DMS153 (cell line): ENCODE data around the gene TWSG1.
"Not testable (repeated sequence)": the region's sequence is repeated elsewhere in the genome, so short reads cannot be mapped to it uniquely, and the experiment has no call there.

Experiments
- DNase-seq: peaks from one replicate; lab custom pipeline; 2025; lab: John Stamatoyannopoulos, UW

TWSG1 gene

DNA sequence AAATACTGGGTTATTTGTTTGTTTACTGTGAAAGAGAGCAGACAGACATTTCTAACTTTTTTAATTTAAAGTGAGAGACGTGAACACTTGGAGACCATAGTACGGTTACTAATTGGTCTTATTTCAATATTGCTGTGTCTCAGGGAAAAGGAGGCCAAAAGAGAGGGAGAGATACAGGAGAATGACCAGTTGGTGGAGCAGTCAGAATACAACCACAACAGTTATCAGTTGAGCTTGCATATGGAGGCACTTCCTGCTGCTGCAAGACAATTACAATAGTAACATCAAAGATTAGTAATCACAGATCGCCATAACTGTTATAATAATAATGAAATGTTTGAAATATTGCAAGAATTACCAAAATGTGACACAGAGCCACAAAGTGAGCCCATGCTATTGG, 58.2 kb downstream of the TWSG1 start:
- DNase-seq = no peak

GRCh38 chr18:9394046-9394445, 59.5 kb downstream of the TWSG1 start:
- no peak for DNase-seq

DNA sequence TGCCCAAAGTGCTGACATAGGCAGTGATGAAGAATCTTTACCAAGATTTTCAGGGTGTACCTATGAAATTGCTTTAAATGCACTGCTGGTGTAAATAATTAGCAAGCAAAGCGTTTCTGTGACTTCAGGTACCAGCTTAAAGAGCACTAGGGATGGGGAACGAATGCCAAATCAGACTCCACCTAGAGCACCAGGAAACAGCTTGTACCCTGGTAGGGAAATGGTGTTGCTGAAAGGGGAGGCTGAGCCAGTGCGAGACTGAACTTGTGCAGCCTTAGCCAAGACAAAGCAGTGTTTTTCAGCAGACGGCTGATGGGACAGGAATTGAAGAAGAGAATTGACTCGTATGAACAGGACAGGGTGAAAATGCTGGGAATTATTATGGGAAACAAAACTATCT, 65.6 kb downstream of the TWSG1 start:
- no peak for DNase-seq

DNA sequence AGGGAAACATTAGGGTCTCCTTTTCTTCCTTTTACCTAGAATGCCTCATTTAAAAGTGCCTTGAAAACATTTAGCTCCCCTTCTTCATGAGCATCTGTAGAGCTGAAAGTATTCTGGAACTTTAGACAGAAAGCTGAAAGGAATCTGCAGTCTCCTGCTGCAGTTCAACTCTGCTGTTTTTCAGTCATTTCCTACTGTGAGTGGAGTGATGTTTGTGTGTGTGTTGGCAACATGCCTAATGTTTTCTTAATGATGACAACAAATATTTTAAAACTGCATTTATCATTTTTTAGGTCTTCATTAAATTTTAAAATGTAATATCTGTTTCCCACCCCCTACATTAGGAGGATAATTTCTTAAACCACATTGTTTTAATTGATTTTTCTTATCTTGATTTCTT, 66.6 kb downstream of the TWSG1 start:
- no peak for DNase-seq

GRCh38 chr18:9402358-9403007, 67.9 kb downstream of the TWSG1 start:
- not testable (repeated sequence) for DNase-seq

GRCh38 chr18:9403795-9404564, 69.4 kb downstream of the TWSG1 start:
- no peak for DNase-seq

DNA sequence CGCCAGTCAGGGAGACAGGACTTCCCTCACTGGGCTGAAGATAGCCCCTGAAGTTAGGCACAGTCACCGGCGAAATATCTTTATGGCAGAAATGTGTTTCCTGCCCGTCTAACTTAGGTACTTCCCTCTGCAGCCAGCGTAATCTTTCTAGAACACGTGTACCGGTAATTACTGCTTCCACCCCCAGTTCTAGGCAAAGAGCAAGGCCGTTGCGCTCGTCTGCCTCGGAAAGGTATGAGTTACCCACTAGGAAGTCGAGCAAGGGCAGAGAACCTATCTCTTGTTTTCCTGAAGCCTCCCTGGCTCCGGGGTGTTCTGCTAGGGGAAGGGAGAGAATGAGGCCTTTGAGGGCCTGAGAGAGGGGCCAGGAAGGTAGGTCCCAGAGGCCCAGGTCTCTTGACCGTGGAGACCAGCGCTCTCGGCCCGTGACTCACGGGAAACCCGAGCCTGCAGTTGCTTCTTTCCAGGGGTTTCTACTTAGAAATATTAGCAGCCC, 70.0 kb downstream of the TWSG1 start:
- DNase-seq = no peak

GRCh38 chr18:9405130-9405529, 70.6 kb downstream of the TWSG1 start:
- no peak for DNase-seq

- no peak for DNase-seq
These were observed 71.4 kb downstream of the TWSG1 start for GRCh38 chr18:9405977-9406376.

- DNase-seq = no peak
These were observed 75.9 kb downstream of the TWSG1 start for GRCh38 chr18:9410515-9410914.

DNA sequence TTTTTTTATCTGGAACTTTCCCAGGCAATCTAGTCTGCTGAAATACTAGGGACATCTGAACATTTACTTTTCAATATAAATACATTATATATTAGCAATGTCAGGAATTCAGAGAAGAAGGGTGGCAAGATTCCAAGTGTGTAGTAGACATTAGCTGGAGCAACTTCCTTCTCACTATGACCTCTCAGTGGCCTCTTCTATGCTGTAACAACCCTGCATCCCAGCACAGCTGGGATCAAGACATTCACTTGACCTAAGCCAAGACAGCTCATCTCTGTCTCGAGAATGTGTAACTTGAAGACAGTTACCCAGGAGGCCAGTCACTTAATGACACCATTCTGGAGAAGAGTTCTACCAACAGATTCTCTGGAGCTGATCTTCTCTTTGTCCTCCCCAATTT, 79.0 kb downstream of the TWSG1 start:
- no peak for DNase-seq

- no peak for DNase-seq
These were observed 82.0 kb downstream of the TWSG1 start for GRCh38 chr18:9416563-9417072.

- DNase-seq = no peak
These were observed 82.7 kb downstream of the TWSG1 start for GRCh38 chr18:9417073-9417851.

DNA sequence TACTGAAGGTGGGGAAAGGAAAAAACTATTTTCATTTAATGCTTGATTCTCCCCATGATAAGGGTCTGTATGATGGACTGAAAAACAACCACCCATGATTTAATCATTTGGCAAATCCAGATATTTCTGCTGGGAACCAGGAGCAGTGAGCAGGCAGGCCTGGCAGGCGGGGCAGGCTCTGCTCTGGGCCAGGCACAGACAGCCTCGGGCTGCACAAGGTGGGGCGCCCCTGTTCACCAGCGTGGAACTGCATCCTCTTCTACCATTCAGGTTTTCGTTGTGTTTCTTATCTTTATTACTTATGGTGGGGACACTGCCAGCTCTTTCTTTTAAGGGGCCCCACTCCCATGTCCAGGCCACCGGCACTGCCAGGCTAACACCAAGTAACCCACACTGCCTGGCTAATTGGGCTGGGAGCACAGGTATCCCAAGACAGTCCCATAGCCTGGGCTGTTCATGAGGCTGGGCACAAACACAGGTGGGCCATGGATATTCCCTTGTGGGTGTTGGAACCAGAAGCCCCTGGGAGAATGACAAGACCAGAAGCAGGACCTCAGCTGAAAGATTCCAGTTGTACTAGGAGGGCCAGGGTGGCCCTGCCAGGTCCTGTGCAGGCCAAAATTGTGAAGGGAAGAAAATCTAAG, 83.6 kb downstream of the TWSG1 start:
- DNase-seq = no peak

DNA sequence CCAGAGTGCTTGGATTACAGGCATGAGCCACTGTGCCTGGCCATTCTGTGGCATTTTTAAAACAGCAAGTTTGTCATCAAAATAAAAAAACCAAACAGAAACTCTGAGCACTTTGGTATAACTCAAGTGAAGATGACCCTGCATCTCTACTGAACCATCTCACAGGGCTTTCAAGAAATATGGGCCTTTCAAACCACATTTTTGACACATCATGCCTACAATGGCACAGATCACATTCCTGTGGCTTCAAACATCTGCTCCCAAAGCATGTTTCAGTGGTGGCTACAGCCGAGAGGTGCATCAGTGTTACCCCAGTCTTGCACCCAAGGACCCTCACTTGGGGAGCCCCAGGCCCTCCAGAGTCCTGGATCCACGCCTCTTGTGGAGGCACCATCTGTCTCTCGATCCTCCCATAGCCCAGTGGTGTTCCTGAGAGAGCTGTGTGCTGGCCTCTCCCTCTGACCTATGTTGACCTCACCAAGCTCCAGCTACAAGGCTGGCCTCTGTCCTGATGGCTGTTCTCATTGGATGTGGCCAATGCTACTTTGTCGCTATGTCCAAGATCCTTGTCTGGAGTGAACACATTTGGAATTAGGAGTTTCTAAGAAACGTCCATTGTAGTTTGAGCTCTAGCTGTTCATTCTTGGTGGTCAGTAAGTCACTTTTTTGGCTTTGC, 85.5 kb downstream of the TWSG1 start:
- no peak for DNase-seq

DNA sequence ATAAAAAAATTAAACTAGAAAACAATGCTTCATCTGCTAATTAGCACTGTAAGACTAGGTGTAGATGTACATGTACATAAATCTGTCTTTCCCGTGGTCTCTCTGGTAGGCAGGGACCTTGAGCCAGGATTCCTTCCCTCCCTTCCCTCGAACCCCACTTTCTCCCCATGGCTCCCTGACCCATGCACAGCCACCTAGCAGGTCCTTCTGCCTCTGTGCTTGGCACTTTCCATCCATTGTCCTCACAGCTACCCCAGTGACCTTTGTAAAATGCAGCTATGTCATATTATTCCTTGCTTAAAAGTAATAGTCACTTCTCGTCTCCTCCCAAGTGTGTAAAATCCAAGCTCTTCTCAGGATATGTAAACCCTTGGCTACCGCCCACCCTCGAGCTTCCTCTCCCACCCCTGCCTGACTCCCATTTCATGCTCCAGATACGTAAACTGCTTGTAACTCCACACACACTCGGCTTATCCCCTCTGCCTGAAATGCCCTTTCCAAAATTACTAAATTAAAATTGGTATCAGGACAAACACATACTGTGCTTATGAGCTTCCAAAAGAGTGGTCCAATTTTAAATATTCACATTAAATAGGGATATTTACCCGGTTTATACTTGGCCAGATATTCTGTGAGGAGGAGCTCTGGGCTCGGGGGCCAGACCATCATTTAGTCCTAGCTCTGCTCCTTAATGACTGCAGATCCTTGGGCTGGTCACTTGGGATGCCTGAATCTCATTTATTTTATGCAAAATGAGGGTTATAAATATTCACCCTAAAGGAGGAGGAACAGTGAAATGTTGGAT, 86.7 kb downstream of the TWSG1 start:
- no peak for DNase-seq

DNA sequence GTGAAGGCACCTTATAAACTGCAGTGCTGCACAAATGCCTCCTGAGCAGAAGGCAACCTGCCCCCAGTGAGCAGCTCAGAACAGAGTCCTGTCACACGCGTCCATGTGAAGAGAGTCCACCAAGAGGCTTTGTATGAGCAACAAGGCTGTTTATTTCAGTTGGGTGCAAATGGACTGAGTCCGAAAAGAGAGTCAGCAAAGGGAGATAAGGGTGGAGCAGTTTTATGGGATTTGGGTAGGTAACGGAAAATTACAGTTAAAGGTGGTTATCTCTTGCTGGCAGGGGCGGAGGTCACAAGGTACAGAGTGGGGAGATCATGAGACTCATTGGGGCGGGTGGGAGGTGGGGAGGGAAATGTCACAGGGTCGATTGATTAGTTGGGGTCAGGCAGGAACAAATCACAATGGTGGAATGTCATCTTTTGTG, 87.3 kb downstream of the TWSG1 start:
- DNase-seq = no peak

DNA sequence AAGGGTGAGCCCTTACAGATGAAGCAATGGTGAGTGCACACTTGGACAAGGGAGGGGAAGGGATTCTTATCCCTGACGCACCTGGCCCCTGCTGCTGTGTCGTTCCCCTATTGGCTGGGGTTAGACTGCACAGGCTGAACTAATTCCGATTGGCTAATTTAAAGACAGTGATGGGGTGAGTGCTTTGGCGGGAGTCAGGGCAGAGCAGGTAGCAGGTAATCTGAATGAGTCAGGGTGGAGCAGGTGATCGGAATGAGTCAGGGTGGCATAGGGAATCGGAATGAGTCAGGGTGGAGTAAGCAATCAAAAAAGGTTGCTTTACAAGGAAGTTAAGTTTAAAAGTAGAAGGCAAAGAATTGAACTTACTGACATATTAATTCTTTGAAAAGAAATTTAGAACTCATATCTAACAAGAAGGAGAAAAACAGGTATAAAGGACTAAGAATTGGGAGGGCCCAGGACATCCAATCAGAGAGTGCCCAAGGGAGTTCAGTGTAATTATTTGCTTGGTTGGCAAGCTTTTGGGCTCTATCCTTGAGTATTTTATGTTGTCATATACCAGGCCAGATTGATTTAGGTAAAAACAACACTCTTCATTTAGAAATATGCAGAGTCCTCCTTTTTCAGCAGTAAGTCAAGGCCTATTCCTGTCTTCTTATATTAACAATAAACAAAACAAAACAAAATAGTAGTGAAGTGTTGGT, 88.4 kb downstream of the TWSG1 start:
- no peak for DNase-seq

DNA sequence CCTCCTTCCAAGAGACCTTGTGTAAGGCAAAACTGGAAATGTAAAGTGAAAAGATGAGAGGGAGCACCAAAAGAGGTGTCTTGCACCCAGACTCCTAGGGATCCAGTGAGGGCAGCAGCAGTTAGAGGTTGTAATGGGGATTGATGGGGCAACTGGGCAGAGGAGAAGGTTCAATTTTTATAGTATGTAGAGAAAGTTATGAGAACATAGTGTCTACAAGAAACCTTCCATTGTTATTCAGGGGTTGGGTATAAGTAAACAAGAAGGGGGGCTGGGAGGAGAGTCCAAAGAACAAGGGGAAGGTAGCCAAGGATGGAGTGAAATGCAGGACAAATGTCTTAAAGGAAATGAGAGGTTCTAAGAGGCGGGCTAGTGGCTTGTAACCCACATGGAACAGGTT, 89.1 kb downstream of the TWSG1 start:
- DNase-seq = not testable (repeated sequence)

DNA sequence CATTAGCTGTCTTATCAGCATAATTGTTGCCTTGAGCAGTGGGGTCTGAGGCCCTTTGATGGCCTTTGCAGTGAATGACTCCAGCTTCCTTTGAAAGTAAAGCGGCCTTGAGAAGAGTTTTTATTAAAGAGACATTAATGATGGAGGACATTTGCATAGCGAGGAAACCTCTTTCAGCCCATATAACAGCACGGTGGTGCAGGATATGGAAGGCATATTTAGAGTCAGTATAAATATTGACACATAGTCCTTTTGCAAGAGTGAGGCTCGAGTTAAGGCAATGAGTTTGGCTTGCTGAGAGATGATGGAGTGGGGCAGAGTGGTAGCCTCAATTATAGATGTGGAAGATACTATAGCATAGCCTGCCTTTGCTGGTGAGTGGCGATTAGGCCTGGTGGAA, 89.7 kb downstream of the TWSG1 start:
- DNase-seq = not testable (repeated sequence)
